ENCODE results near the gene TP53RK. TPM values are rescaled to one million over a fixed set of nuclear protein-coding genes. Genes with fewer than 3 reads are reported as not detected.

TP53RK gene
- total and polyA plus RNA-seq, 2 of the 4 experiments (the other 2 are of a cell fraction) = 8.7 to 10.6 TPM

- POLR2A ChIA-PET (ENCODE audit: unreplicated experiment) = no interaction called here
These were observed 14.8 kb downstream of the TP53RK start for GRCh38 chr20:46674253-46675083.

More at GRCh38 chr20:46674253-46675083, 14.8 kb downstream of the TP53RK start:
- no peaks in the 10 kb centered on the region for H3K4me1 ChIP-seq (ENCODE audit: control insufficient read depth, insufficient read depth, low read length)
- H3K9ac ChIP-seq (ENCODE audit: low read depth, low read length) = no peak overlapping the region
- H3K4me2 ChIP-seq (ENCODE audit: low read depth, low read length) = no peak overlapping the region
- no peak overlapping the region for H4K8ac ChIP-seq (ENCODE audit: low read depth in 2 of 2, low read length in 2 of 2)
- H3K9me1 ChIP-seq (ENCODE audit: insufficient read depth, low read length) = no peaks in the 10 kb centered on the region
- H3K18ac ChIP-seq (ENCODE audit: low read depth, low read length) = no peak overlapping the region
- H4K5ac ChIP-seq (ENCODE audit: low read depth, low read length) = no peak overlapping the region
- DNase-seq = no peak
- H3K27me3 ChIP-seq (ENCODE audit: control insufficient read depth, insufficient read depth, low read length) = no peaks in the 10 kb centered on the region
- H2BK5ac ChIP-seq (ENCODE audit: low read depth, low read length, poor library complexity, severe bottlenecking) = no peak overlapping the region
- H2BK120ac ChIP-seq (ENCODE audit: low read depth, low read length) = no peak overlapping the region
- TF ChIP-seq ELK1 (IDR thresholded peaks at IDR 0.05; ENCODE audit: borderline replicate concordance, low read depth, low read length) = no peak
- TF ChIP-seq CHD1 (IDR thresholded peaks at IDR 0.05; ENCODE audit: low read depth, low read length) = no peak
- TF ChIP-seq RFX5 (IDR thresholded peaks at IDR 0.05; ENCODE audit: low read depth, low read length) = no peak
- no peak for TF ChIP-seq POLR2A (IDR thresholded peaks at IDR 0.05; ENCODE audit: low read depth, low read length)
- TF ChIP-seq NFE2L2 (IDR thresholded peaks at IDR 0.05; ENCODE audit: low read depth, low read length) = no peak
- TF ChIP-seq, protein P1, sequence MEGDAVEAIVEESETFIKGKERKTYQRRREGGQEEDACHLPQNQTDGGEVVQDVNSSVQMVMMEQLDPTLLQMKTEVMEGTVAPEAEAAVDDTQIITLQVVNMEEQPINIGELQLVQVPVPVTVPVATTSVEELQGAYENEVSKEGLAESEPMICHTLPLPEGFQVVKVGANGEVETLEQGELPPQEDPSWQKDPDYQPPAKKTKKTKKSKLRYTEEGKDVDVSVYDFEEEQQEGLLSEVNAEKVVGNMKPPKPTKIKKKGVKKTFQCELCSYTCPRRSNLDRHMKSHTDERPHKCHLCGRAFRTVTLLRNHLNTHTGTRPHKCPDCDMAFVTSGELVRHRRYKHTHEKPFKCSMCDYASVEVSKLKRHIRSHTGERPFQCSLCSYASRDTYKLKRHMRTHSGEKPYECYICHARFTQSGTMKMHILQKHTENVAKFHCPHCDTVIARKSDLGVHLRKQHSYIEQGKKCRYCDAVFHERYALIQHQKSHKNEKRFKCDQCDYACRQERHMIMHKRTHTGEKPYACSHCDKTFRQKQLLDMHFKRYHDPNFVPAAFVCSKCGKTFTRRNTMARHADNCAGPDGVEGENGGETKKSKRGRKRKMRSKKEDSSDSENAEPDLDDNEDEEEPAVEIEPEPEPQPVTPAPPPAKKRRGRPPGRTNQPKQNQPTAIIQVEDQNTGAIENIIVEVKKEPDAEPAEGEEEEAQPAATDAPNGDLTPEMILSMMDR (conservative IDR thresholded peaks at IDR 0.05; ENCODE audit: low read depth, low read length) = no peak
- no peak for TF ChIP-seq RAD21 (IDR thresholded peaks at IDR 0.05; ENCODE audit: low read length)
- no peak for TF ChIP-seq FOS (IDR thresholded peaks at IDR 0.05; ENCODE audit: low read depth, low read length)
- TF ChIP-seq RCOR1 (IDR thresholded peaks at IDR 0.05; ENCODE audit: insufficient replicate concordance, low read length) = no peak
- dilution Hi-C loops (cut with HindIII; ENCODE audit: low sequenced_read_pairs, unreplicated experiment) = no loop called here
- WGBS, 2 experiments (ENCODE audit: extremely low coverage in 2 of 2, insufficient read length in 1 of 2) = 79% methylated on average over 3 of the region's 14 CpGs; no CpG with 5 or more reads in 1 of the 2 experiments
- no peak overlapping the region for H3K4me3 ChIP-seq (ENCODE audit: insufficient read depth, low read depth, low read length)
- H2BK15ac ChIP-seq (ENCODE audit: low read depth, low read length) = no peak overlapping the region
- H4K20me1 ChIP-seq (ENCODE audit: insufficient read depth, low read length) = no peaks in the 10 kb centered on the region; the same call in 1 of the 2 replicates
- BruUV-seq (replicated peaks) = no TSS peak
- H3K56ac ChIP-seq (ENCODE audit: extremely low read depth, insufficient read depth, low read length) = no peak overlapping the region
- no peaks in the 10 kb centered on the region for H3K36me3 ChIP-seq (ENCODE audit: control insufficient read depth, insufficient read depth, low read length)
- H3K9me3 ChIP-seq (ENCODE audit: control insufficient read depth, insufficient read depth, low read length) = peaks cover 15% of the 10 kb centered on the region
- CTCF ChIA-PET = interaction anchor here (1.0 kb wide), 1 partner anchor 123 kb away, joined by 3 read pairs; no protein-coding TSS in a partner anchor
- intact Hi-C loops (cut with micrococcal nuclease) = no loop called here
- no peaks in the 10 kb centered on the region for H3K79me1 ChIP-seq (ENCODE audit: low read depth in 1 of 2, low read length in 2 of 2)
- H2AK5ac ChIP-seq (ENCODE audit: low read depth, low read length) = no peak overlapping the region
- no peak overlapping the region for H2BK20ac ChIP-seq (ENCODE audit: low read depth, low read length)
- no peak overlapping the region for H3K27ac ChIP-seq (ENCODE audit: insufficient read depth, low read length)
- no peak overlapping the region for H4K91ac ChIP-seq (ENCODE audit: insufficient read depth, low read depth, low read length)
- no peak overlapping the region for H2AK9ac ChIP-seq (replicated peaks; ENCODE audit: low read depth, low read length, poor library complexity)
- H2AFZ ChIP-seq (replicated peaks; ENCODE audit: low read length, poor library complexity) = no peak overlapping the region
- no peak overlapping the region for H3K14ac ChIP-seq (replicated peaks; ENCODE audit: low read depth, low read length)
- no peak for ATAC-seq (ENCODE audit: low read depth)
- H3K23ac ChIP-seq (ENCODE audit: low read depth, low read length) = no peak overlapping the region
- no peak overlapping the region for H3K4ac ChIP-seq (ENCODE audit: low read depth, low read length)
- in situ Hi-C loops (cut with MboI; ENCODE audit: low sequenced_read_pairs) = no loop called here

Measured in IMR-90 (cell line).